C4-2B (cell line): ENCODE measurements around the gene CAPN7.

Experiments used
- CTCF ChIP-seq: fragments of 450-650 bp; conservative IDR thresholded peaks from 2 replicates; pipeline ENCODE4 v1.5.1; 2017; ENCODE audit warnings: mild to moderate bottlenecking
- ZFX ChIP-seq: fragments of 450-650 bp; IDR thresholded peaks from 2 replicates; pipeline ENCODE4 v1.6.1; 2017

DNA sequence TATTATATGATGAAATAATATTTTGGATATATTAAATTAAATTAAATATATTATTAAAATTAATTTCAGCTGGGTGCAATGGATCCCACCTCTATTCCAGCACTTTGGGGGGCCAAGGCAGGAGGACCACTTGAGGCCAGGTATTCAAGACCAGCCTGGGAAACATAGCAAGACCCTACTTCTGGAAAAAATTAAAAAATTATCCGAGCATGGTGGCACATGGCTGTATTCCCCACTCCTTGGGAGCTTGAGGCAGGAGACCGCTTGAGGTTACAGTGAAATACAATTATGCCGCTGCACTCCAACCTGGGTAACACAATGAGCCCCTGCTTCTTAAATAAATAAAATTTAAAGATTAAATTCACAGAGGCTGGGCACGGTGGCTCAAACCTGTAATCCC is 65.0 kb downstream of the CAPN7 start:
- TF ChIP-seq CTCF (no peak), ZFX (no peak)
